HepG2 (cell line): ENCODE results near the gene UTS2R. TPM values are rescaled to one million over a fixed set of nuclear protein-coding genes. Genes with fewer than 3 reads are reported as not detected.
A peak's percentile ranks its signal among the peaks of the same experiment; 100 is the strongest.

ENCODE experiments used
- CENPT ChIP-seq: sonication (generic); formaldehyde crosslinking; IDR thresholded peaks from 2 replicates; pipeline ENCODE4 v1.8.0; 2022; ENCODE audit warnings: low read depth, mild to moderate bottlenecking, moderate library complexity, missing genetic modification reagents
- CHCHD3 ChIP-seq: sonication (generic); formaldehyde crosslinking; IDR thresholded peaks from 2 replicates; pipeline ENCODE4 v1.8.0; 2022; ENCODE audit warnings: mild to moderate bottlenecking, missing genetic modification reagents, moderate library complexity
- FOXP1 ChIP-seq, 2 experiments: fragments of 450-650 bp in 1 of 2; IDR thresholded peaks; 2 replicates each; pipeline ENCODE4 v1.6.1; 2017 to 2018; ENCODE audit warnings: antibody characterized with exemption in 1 of 2
- HNRNPL ChIP-seq: fragments of 200-400 bp; formaldehyde crosslinking; IDR thresholded peaks from 2 replicates; pipeline ENCODE4 v1.6.1; 2017; ENCODE audit warnings: mild to moderate bottlenecking, low read depth, low read length
- JUN ChIP-seq: sonication (generic); formaldehyde crosslinking; IDR thresholded peaks from 2 replicates; pipeline ENCODE4 v1.4.0; 2020; ENCODE audit warnings: mild to moderate bottlenecking, missing genetic modification reagents
- KMT2A ChIP-seq: sonication (generic); formaldehyde crosslinking; IDR thresholded peaks from 2 replicates; pipeline ENCODE4 v1.4.0; 2020; ENCODE audit warnings: missing genetic modification reagents
- PCBP1 ChIP-seq: fragments of 200-400 bp; formaldehyde crosslinking; IDR thresholded peaks from 2 replicates; pipeline ENCODE4 v1.6.1; 2017; ENCODE audit warnings: mild to moderate bottlenecking, low read depth, low read length, borderline replicate concordance
- RBFOX2 ChIP-seq: fragments of 200-400 bp; formaldehyde crosslinking; IDR thresholded peaks from 2 replicates; pipeline ENCODE4 v1.6.1; 2017; ENCODE audit warnings: low read depth, mild to moderate bottlenecking, low read length
- REL ChIP-seq: sonication (generic); formaldehyde crosslinking; conservative IDR thresholded peaks from 2 replicates; pipeline ENCODE4 v1.8.0; 2022; ENCODE audit warnings: mild to moderate bottlenecking, missing genetic modification reagents, moderate library complexity
- STAG1 ChIP-seq: sonication (generic); formaldehyde crosslinking; IDR thresholded peaks from 2 replicates; pipeline ENCODE4 v1.4.0; 2020; ENCODE audit warnings: missing genetic modification reagents
- ZFP36 ChIP-seq: fragments of 150-350 bp; IDR thresholded peaks from 2 replicates; pipeline ENCODE4 v1.6.1; 2018; ENCODE audit warnings: borderline replicate concordance, low read length, low read depth; ENCODE audit not compliant: partially characterized antibody
- ZNF24 ChIP-seq: fragments of 450-650 bp; IDR thresholded peaks from 2 replicates; pipeline ENCODE4 v1.6.1; 2017; ENCODE audit warnings: antibody characterized with exemption, mild to moderate bottlenecking
- ZNF337 ChIP-seq: sonication (generic); formaldehyde crosslinking; IDR thresholded peaks from 2 replicates; pipeline ENCODE4 v1.5.1; 2020; ENCODE audit warnings: missing genetic modification reagents, low read depth, mild to moderate bottlenecking, borderline replicate concordance
- ZNF468 ChIP-seq: sonication (generic); formaldehyde crosslinking; IDR thresholded peaks from 2 replicates; pipeline ENCODE4 v1.8.0; 2022; ENCODE audit warnings: mild to moderate bottlenecking, moderate library complexity, missing genetic modification reagents
- ZNF496 ChIP-seq: sonication (generic); formaldehyde crosslinking; IDR thresholded peaks from 2 replicates; pipeline ENCODE4 v1.8.1; 2023; ENCODE audit warnings: mild to moderate bottlenecking, moderate library complexity, missing genetic modification reagents; ENCODE audit not compliant: insufficient replicate concordance
- ZNF550 ChIP-seq: sonication (generic); formaldehyde crosslinking; IDR thresholded peaks from 2 replicates; pipeline ENCODE4 v1.4.0; 2020; ENCODE audit warnings: mild to moderate bottlenecking, missing genetic modification reagents, borderline replicate concordance
- ZNF577 ChIP-seq: sonication (generic); formaldehyde crosslinking; IDR thresholded peaks from 2 replicates; pipeline ENCODE4 v1.4.0; 2020; ENCODE audit warnings: mild to moderate bottlenecking, low read depth, missing genetic modification reagents, borderline replicate concordance
- ZNF605 ChIP-seq: sonication (generic); formaldehyde crosslinking; IDR thresholded peaks from 2 replicates; pipeline ENCODE4 v1.8.0; 2022; ENCODE audit warnings: mild to moderate bottlenecking, missing genetic modification reagents
- ZNF660 ChIP-seq: sonication (generic); formaldehyde crosslinking; IDR thresholded peaks from 2 replicates; pipeline ENCODE4 v1.5.1; 2020; ENCODE audit warnings: mild to moderate bottlenecking, low read depth, missing genetic modification reagents, borderline replicate concordance
- ZSCAN20 ChIP-seq: sonication (generic); formaldehyde crosslinking; IDR thresholded peaks from 2 replicates; pipeline ENCODE4 v1.4.0; 2020; ENCODE audit warnings: missing genetic modification reagents, mild to moderate bottlenecking, borderline replicate concordance
- polyA plus RNA-seq, 8 experiments: library from polyadenylated mRNA; depleted of rRNA in 3 of 8; stranded (reverse) in 7 of 8; unstranded in 1 of 8; fragments of >200 nt; fragmentation: Illumina TruSeq in 4 of 8; extraction: Trizol in 4 of 8; gene quantifications; 2 replicates each; pipeline versions ENCODE4 v1.2.1 to v1.2.3, GENCODE V29; 2011 to 2016; ENCODE audit warnings: low read depth in 4 of 8, missing spikeins in 1 of 8, mixed read lengths in 1 of 8; ENCODE audit not compliant: insufficient read depth in 1 of 8
- total RNA-seq, 5 experiments: library from RNA; depleted of rRNA; stranded (reverse); fragments of >200 nt; fragmentation: Illumina TruSeq; extraction: Trizol; gene quantifications; 2 replicates each; pipeline ENCODE4 v1.2.3, GENCODE V29; 2016; ENCODE audit warnings: low read depth in 1 of 5
- TF ChIP-seq, protein P1 (sequence below): sonication (generic); formaldehyde crosslinking; IDR thresholded peaks from 2 replicates; pipeline ENCODE4 v1.8.0; 2022; ENCODE audit warnings: mild to moderate bottlenecking, missing genetic modification reagents, moderate library complexity
- TF ChIP-seq, protein P2 (sequence below): sonication (generic); formaldehyde crosslinking; IDR thresholded peaks from 2 replicates; pipeline ENCODE4 v1.8.0; 2022; ENCODE audit warnings: mild to moderate bottlenecking, missing genetic modification reagents, moderate library complexity
- TF ChIP-seq, protein P3 (sequence below): sonication (generic); formaldehyde crosslinking; IDR thresholded peaks from 2 replicates; pipeline ENCODE4 v1.4.0; 2020; ENCODE audit warnings: missing genetic modification reagents, borderline replicate concordance

UTS2R gene
- total and polyA plus RNA-seq, 2 of the 13 experiments (the other 11 are each of a cell fraction or from before 2014, with no cell fraction given) = 0.13 to 0.15 TPM

DNA sequence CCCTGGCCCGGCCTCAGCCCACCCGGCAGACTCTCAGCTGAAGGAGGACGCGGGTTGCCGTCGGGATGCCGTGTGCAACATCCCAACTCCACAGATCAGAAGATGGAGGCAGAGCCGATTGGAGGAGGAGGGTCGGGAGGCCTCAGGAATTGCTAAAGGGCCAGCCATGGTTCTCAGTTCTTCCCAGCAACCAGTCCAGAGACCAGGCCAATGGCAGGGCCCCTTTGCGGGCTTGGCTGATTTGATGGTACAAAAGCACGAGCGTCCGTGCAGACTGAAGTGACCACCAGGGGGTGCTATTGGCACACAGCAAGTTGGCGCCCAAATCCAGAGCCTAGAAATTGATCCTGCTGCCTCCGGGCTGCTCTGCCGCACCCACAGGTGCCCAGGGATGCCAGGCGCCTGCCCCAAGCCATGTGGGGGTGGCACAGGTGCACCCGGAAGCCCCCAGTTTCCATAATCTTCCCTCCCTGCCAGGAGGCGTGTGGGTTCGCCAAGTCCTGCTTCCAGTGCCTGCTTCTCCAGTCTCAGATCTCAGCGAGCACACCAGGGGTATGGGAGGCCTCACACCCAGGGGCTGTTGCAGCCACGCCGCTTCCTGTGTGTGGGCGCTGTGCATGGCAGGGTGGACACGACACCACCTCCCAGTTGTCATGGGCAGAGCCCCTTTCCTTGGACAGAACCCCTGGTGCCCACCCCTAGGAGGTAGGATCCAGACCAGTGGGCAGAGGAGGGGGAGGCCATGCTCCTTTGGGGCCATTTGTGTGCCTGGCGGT, 19.7 kb upstream of the UTS2R start (continued):
- 0 out of 2 replicates have a peak, but pooled peaks have one; percentile 17 for TF ChIP-seq PCBP1
- TF ChIP-seq ZNF605 = peak; percentile 53; the same call in 1 of the 2 replicates
- no peak for TF ChIP-seq ZNF337 (CRISPR knock-in tag)
- TF ChIP-seq CENPT (CRISPR knock-in tag) = no peak
- TF ChIP-seq ZNF577 (CRISPR knock-in tag) = no peak
- TF ChIP-seq, protein P1, sequence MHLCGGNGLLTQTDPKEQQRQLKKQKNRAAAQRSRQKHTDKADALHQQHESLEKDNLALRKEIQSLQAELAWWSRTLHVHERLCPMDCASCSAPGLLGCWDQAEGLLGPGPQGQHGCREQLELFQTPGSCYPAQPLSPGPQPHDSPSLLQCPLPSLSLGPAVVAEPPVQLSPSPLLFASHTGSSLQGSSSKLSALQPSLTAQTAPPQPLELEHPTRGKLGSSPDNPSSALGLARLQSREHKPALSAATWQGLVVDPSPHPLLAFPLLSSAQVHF = no peak
- TF ChIP-seq CHCHD3 (CRISPR knock-in tag) = 0 out of 2 replicates have a peak, but pooled peaks have one; percentile 24
- no peak for TF ChIP-seq ZNF660 (CRISPR knock-in tag)
- TF ChIP-seq, protein P2, sequence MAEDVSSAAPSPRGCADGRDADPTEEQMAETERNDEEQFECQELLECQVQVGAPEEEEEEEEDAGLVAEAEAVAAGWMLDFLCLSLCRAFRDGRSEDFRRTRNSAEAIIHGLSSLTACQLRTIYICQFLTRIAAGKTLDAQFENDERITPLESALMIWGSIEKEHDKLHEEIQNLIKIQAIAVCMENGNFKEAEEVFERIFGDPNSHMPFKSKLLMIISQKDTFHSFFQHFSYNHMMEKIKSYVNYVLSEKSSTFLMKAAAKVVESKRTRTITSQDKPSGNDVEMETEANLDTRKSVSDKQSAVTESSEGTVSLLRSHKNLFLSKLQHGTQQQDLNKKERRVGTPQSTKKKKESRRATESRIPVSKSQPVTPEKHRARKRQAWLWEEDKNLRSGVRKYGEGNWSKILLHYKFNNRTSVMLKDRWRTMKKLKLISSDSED = no peak
- peak; percentile 99 for TF ChIP-seq STAG1
- TF ChIP-seq ZNF24 = no peak; the same call in 1 of the 2 replicates
- no peak for TF ChIP-seq ZFP36
- TF ChIP-seq REL (CRISPR knock-in tag) = peak; percentile 30; the same call in 1 of the 2 replicates
- peak; percentile 63 for TF ChIP-seq KMT2A
- TF ChIP-seq ZNF550 (CRISPR knock-in tag) = no peak
- no peak for TF ChIP-seq ZNF468 (CRISPR knock-in tag)
- TF ChIP-seq, protein P3, sequence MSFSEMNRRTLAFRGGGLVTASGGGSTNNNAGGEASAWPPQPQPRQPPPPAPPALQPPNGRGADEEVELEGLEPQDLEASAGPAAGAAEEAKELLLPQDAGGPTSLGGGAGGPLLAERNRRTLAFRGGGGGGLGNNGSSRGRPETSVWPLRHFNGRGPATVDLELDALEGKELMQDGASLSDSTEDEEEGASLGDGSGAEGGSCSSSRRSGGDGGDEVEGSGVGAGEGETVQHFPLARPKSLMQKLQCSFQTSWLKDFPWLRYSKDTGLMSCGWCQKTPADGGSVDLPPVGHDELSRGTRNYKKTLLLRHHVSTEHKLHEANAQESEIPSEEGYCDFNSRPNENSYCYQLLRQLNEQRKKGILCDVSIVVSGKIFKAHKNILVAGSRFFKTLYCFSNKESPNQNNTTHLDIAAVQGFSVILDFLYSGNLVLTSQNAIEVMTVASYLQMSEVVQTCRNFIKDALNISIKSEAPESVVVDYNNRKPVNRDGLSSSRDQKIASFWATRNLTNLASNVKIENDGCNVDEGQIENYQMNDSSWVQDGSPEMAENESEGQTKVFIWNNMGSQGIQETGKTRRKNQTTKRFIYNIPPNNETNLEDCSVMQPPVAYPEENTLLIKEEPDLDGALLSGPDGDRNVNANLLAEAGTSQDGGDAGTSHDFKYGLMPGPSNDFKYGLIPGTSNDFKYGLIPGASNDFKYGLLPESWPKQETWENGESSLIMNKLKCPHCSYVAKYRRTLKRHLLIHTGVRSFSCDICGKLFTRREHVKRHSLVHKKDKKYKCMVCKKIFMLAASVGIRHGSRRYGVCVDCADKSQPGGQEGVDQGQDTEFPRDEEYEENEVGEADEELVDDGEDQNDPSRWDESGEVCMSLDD = no peak
- no peak for TF ChIP-seq RBFOX2
- TF ChIP-seq ZNF496 (CRISPR knock-in tag) = no peak
- TF ChIP-seq ZSCAN20 (CRISPR knock-in tag) = peak; percentile 20; the same call in 1 of the 2 replicates
- no peak for TF ChIP-seq JUN (CRISPR knock-in tag)
- TF ChIP-seq HNRNPL = peak; percentile 99
- TF ChIP-seq FOXP1 (IDR thresholded peaks at IDR 0.05) = no peak
- TF ChIP-seq FOXP1 (CRISPR knock-in tag; IDR thresholded peaks at IDR 0.05) = no peak
